Epithelial cell of prostate (primary cell): ENCODE measurements around the gene SP3.

Experiments
- DNase-seq: peaks from one replicate; pipeline ENCODE4 v3.0.0-alpha.2; 2011; ENCODE audit warnings: low read depth, low spot score
- H3K27ac ChIP-seq: fragments of 450-650 bp; 2 replicates; pipeline ENCODE4 v1.5.1; 2017; ENCODE audit warnings: mild to moderate bottlenecking

The SP3 gene

GRCh38 chr2:173970516-173970924 lies 5.3 kb upstream of the SP3 start:
- no peak for DNase-seq
- no peak overlapping the region for H3K27ac ChIP-seq

- H3K27ac ChIP-seq: no peak overlapping the region
- no peak for DNase-seq
Measured at GRCh38 chr2:173969886-173970285, 4.7 kb upstream of the SP3 start.

- H3K27ac ChIP-seq: no peak overlapping the region
- no peak for DNase-seq
Measured at GRCh38 chr2:173968551-173968950, 3.4 kb upstream of the SP3 start.

- no peak for DNase-seq
- peak overlapping the region; percentile 99 for H3K27ac ChIP-seq
Measured at GRCh38 chr2:173966274-173967098, 1.3 kb upstream of the SP3 start.

GRCh38 chr2:173964565-173965371 lies 405 bp downstream of the SP3 start:
- H3K27ac ChIP-seq: peak overlapping the region; percentile 99
- DNase-seq: no peak

GRCh38 chr2:173963817-173964564 lies 1.2 kb downstream of the SP3 start:
- no peak for DNase-seq
- H3K27ac ChIP-seq: peak overlapping the region; percentile 99

- DNase-seq: no peak
Measured at GRCh38 chr2:173963323-173963816, 1.8 kb downstream of the SP3 start.

GRCh38 chr2:173962583-173963110 lies 2.5 kb downstream of the SP3 start:
- H3K27ac ChIP-seq: peak overlapping the region; percentile 99
- DNase-seq: no peak

More at GRCh38 chr2:173963323-173963816, 1.8 kb downstream of the SP3 start:
- H3K27ac ChIP-seq: peak overlapping the region; percentile 99

- peak overlapping the region; percentile 99 for H3K27ac ChIP-seq
- DNase-seq: no peak
Measured at GRCh38 chr2:173962031-173962430, 3.1 kb downstream of the SP3 start.

- DNase-seq: no peak
- peak overlapping the region; percentile 99 for H3K27ac ChIP-seq
Measured at GRCh38 chr2:173961346-173961705, 3.8 kb downstream of the SP3 start.

- no peak overlapping the region for H3K27ac ChIP-seq
- DNase-seq: no peak
Measured at GRCh38 chr2:173959909-173960308, 5.3 kb downstream of the SP3 start.

- H3K27ac ChIP-seq: no peak overlapping the region
- no peak for DNase-seq
Measured at GRCh38 chr2:173959358-173959884, 5.8 kb downstream of the SP3 start.

- DNase-seq: no peak
- H3K27ac ChIP-seq: no peak overlapping the region
Measured at GRCh38 chr2:173958198-173958846, 6.9 kb downstream of the SP3 start.

GRCh38 chr2:173957517-173957916 lies 7.7 kb downstream of the SP3 start:
- no peak overlapping the region for H3K27ac ChIP-seq

GRCh38 chr2:173956454-173956853 lies 8.7 kb downstream of the SP3 start:
- DNase-seq: no peak
- H3K27ac ChIP-seq: no peak overlapping the region

More at GRCh38 chr2:173957517-173957916, 7.7 kb downstream of the SP3 start:
- DNase-seq: no peak

- no peak overlapping the region for H3K27ac ChIP-seq
Measured at GRCh38 chr2:173955867-173956266, 9.3 kb downstream of the SP3 start.

GRCh38 chr2:173955004-173955403 lies 10.2 kb downstream of the SP3 start:
- DNase-seq: no peak
- H3K27ac ChIP-seq: no peak overlapping the region

More at GRCh38 chr2:173955867-173956266, 9.3 kb downstream of the SP3 start:
- DNase-seq: no peak

GRCh38 chr2:173953047-173953424 lies 12.1 kb downstream of the SP3 start:
- H3K27ac ChIP-seq: no peak overlapping the region
- DNase-seq: no peak

GRCh38 chr2:173952267-173953046 lies 12.7 kb downstream of the SP3 start:
- H3K27ac ChIP-seq: no peak overlapping the region
- DNase-seq: no peak
